Liver (tissue), 3 donors: Measurements from ENCODE around the gene CBR3.

Experiments
- EGR1 ChIP-seq, 2 donors: IDR thresholded peaks; 2 replicates each; pipeline ENCODE4 v1.6.1; 2016 to 2018; ENCODE audit warnings: antibody characterized with exemption in 2 of 2, low read depth in 2 of 2
- GABPA ChIP-seq, 2 donors: IDR thresholded peaks in 1 of 2; conservative IDR thresholded peaks in 1 of 2; 2 replicates each; pipeline ENCODE4 v1.6.1; 2016; ENCODE audit warnings: antibody characterized with exemption in 2 of 2, mild to moderate bottlenecking in 1 of 2, moderate library complexity in 1 of 2
- JUND ChIP-seq, 2 donors: IDR thresholded peaks; 2 replicates each; pipeline ENCODE4 v1.6.1; 2016; ENCODE audit warnings: antibody characterized with exemption in 2 of 2
- RAD21 ChIP-seq, 2 donors: IDR thresholded peaks; 2 replicates each; pipeline ENCODE4 v1.6.1; 2016; ENCODE audit warnings: antibody characterized with exemption in 2 of 2, mild to moderate bottlenecking in 2 of 2
- SP1 ChIP-seq: IDR thresholded peaks from 2 replicates; pipeline ENCODE4 v1.6.1; 2018; ENCODE audit warnings: antibody characterized with exemption, mild to moderate bottlenecking
- TAF1 ChIP-seq: conservative IDR thresholded peaks from 2 replicates; pipeline ENCODE4 v1.6.1; 2016; ENCODE audit warnings: antibody characterized with exemption, mild to moderate bottlenecking
- TF ChIP-seq, protein P1 (sequence below): IDR thresholded peaks from 2 replicates; pipeline ENCODE4 v1.6.1; 2016; ENCODE audit warnings: antibody characterized with exemption
- TF ChIP-seq, protein P2 (sequence below): fragments of 150-350 bp; IDR thresholded peaks from 2 replicates; pipeline ENCODE4 v1.5.1; 2017; ENCODE audit warnings: improper control_type of control experiment, low read depth, low read length; ENCODE audit not compliant: missing input control
- TF ChIP-seq, protein P3 (sequence below): IDR thresholded peaks from 2 replicates; pipeline ENCODE4 v1.6.1; 2016; ENCODE audit warnings: antibody characterized with exemption
- TF ChIP-seq, protein P4 (sequence below): IDR thresholded peaks from 2 replicates; pipeline ENCODE4 v1.6.1; 2016; ENCODE audit warnings: antibody characterized with exemption, mild to moderate bottlenecking
- donor health status: healthy.
- donor health status: healthy.

DNA sequence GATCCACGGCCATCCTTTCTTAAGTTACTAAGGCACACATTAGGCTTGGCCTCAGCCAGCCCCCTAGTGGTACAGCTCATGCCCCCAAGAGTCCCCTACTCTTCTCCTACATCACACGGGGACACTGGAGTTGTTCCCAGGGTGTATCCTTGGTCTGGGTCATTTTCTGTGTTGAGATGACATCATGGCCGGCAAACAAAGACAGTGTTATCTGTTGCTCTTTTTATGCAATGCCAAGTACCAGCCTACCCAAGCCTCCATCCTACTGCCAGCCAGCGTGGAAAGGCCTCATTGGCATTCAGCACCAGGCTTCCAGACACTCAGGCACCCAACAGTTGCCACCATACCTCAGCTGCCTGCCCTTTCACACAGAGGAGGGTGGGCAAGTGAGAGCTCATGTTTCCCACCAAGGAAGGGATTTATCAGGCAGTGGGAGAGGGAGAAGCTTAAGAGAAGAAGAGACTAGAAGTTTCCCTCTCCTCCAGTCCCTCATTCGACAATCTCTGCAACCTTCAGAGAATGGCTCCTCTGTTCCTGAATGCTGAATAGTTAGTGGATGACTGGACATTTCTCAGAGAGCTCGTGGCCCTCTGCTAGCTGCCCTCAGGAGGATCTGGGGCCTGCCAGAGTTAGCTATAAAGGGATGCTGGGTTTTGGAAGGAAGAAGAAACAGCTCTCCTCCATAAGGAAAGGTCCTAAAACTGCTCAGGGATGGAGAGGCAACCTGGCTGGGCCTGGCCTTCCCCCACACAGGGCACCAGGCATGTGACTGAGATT is 47.3 kb upstream of the CBR3 start:
- TF ChIP-seq, protein P1, sequence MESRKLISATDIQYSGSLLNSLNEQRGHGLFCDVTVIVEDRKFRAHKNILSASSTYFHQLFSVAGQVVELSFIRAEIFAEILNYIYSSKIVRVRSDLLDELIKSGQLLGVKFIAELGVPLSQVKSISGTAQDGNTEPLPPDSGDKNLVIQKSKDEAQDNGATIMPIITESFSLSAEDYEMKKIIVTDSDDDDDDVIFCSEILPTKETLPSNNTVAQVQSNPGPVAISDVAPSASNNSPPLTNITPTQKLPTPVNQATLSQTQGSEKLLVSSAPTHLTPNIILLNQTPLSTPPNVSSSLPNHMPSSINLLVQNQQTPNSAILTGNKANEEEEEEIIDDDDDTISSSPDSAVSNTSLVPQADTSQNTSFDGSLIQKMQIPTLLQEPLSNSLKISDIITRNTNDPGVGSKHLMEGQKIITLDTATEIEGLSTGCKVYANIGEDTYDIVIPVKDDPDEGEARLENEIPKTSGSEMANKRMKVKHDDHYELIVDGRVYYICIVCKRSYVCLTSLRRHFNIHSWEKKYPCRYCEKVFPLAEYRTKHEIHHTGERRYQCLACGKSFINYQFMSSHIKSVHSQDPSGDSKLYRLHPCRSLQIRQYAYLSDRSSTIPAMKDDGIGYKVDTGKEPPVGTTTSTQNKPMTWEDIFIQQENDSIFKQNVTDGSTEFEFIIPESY, result no peak
- TF ChIP-seq, protein P2, sequence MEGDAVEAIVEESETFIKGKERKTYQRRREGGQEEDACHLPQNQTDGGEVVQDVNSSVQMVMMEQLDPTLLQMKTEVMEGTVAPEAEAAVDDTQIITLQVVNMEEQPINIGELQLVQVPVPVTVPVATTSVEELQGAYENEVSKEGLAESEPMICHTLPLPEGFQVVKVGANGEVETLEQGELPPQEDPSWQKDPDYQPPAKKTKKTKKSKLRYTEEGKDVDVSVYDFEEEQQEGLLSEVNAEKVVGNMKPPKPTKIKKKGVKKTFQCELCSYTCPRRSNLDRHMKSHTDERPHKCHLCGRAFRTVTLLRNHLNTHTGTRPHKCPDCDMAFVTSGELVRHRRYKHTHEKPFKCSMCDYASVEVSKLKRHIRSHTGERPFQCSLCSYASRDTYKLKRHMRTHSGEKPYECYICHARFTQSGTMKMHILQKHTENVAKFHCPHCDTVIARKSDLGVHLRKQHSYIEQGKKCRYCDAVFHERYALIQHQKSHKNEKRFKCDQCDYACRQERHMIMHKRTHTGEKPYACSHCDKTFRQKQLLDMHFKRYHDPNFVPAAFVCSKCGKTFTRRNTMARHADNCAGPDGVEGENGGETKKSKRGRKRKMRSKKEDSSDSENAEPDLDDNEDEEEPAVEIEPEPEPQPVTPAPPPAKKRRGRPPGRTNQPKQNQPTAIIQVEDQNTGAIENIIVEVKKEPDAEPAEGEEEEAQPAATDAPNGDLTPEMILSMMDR, result no peak
- no peak for TF ChIP-seq RAD21 (IDR thresholded peaks at IDR 0.05)
- TF ChIP-seq, protein P3, sequence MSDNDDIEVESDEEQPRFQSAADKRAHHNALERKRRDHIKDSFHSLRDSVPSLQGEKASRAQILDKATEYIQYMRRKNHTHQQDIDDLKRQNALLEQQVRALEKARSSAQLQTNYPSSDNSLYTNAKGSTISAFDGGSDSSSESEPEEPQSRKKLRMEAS, result no peak
- TF ChIP-seq, protein P4, sequence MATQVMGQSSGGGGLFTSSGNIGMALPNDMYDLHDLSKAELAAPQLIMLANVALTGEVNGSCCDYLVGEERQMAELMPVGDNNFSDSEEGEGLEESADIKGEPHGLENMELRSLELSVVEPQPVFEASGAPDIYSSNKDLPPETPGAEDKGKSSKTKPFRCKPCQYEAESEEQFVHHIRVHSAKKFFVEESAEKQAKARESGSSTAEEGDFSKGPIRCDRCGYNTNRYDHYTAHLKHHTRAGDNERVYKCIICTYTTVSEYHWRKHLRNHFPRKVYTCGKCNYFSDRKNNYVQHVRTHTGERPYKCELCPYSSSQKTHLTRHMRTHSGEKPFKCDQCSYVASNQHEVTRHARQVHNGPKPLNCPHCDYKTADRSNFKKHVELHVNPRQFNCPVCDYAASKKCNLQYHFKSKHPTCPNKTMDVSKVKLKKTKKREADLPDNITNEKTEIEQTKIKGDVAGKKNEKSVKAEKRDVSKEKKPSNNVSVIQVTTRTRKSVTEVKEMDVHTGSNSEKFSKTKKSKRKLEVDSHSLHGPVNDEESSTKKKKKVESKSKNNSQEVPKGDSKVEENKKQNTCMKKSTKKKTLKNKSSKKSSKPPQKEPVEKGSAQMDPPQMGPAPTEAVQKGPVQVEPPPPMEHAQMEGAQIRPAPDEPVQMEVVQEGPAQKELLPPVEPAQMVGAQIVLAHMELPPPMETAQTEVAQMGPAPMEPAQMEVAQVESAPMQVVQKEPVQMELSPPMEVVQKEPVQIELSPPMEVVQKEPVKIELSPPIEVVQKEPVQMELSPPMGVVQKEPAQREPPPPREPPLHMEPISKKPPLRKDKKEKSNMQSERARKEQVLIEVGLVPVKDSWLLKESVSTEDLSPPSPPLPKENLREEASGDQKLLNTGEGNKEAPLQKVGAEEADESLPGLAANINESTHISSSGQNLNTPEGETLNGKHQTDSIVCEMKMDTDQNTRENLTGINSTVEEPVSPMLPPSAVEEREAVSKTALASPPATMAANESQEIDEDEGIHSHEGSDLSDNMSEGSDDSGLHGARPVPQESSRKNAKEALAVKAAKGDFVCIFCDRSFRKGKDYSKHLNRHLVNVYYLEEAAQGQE, result no peak
- TF ChIP-seq SP1, result no peak
- no peak for TF ChIP-seq EGR1 (IDR thresholded peaks at IDR 0.05; ENCODE audit: low read depth in 2 of 2)
- no peak for TF ChIP-seq JUND (IDR thresholded peaks at IDR 0.05)
- TF ChIP-seq TAF1, result no peak
- TF ChIP-seq GABPA (IDR thresholded peaks at IDR 0.05 in 1 of 2, conservative IDR thresholded peaks at IDR 0.05 in 1 of 2), result no peak
